Hepatocyte (in vitro differentiated cells): ENCODE results near the gene BANK1.

Source experiments
- CTCF ChIP-seq: fragments of 200-600 bp; sonication (generic); IDR thresholded peaks from 2 replicates; pipeline ENCODE4 v1.5.1; 2016; ENCODE audit warnings: antibody characterized with exemption, mild to moderate bottlenecking; ENCODE audit not compliant: poor library complexity
- EZH2 ChIP-seq: fragments of 200-600 bp; sonication (generic); IDR thresholded peaks from 2 replicates; pipeline ENCODE4 v1.6.1; 2016; ENCODE audit warnings: antibody characterized with exemption, mild to moderate bottlenecking, borderline replicate concordance

- TF ChIP-seq CTCF, result no peak
- TF ChIP-seq EZH2, result no peak
These were observed 16.8 kb downstream of the BANK1 start for GRCh38 chr4:101807351-101807750.
